Activated CD4-positive, CD25-positive, alpha-beta regulatory T cell treated with anti-CD3 and anti-CD28 coated beads, Interleukin-2, amount 50 U/mL, for 72 hours (primary cell): ENCODE results near the gene TFF1.

Source experiments
- DNase-seq: peaks from one replicate; pipeline ENCODE4 v3.0.0; 2021

The TFF1 gene

DNA sequence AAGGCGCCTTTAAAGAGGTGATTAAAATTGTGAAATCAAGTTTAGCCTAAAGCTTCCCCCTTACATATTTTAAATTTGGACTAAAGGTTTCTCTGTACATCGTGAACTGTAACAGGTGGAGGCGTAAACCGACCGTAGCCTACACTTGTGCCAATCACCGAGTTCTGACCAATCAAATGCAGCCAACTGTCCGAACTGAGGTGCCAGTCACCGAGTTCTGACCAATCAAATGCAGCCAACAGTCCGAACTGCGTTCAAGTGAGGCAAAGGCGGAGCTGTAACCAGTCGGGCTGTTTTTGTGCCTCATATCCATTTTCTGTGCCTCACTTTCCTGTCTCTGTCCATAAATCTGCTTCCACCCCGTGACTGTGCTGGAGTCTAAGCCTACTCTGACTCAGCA is 7.4 kb downstream of the TFF1 start:
- no peak for DNase-seq

GRCh38 chr21:42358261-42358660 is 8.1 kb downstream of the TFF1 start:
- DNase-seq, result no peak

DNA sequence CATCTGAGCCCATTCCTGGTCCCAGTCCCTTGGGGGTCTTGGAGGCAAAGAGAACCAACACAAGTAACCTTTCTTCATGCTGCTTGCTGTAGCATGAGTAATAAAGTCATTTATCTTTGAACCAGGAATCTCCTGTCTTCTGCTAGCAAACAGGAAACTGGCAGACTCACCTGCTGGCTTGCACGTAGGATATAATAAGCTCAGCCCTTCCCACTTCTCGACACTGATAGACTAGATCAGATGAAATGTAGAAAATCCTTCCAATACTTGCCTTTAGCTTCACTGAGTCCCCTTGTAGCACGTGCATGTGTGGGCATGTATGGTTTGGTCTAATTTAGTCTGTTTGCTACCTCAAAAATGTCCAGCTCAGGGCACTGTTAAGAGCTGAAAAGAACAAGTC is 9.0 kb downstream of the TFF1 start:
- DNase-seq, result no peak

DNA sequence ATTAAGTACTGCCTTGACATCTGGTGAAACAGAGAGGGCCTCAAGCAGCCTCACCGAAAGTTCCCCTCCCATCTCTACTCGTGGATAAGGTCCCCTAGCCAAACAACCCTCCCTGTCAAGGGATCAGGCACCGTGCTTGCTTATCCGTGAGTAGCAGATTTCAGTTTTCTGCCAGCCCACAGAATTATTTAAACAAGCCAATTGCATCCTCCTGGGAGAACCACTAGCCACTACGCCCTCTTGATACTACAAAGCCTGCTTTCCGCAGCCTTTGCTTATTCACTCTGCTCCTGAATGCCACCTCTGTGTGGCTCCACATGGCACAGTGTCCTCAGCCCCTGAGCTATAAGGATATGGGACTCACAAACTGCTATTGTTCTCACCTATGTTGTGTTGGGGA is 9.7 kb downstream of the TFF1 start:
- no peak for DNase-seq

GRCh38 chr21:42356046-42356445 is 10.3 kb downstream of the TFF1 start:
- DNase-seq, result no peak

DNA sequence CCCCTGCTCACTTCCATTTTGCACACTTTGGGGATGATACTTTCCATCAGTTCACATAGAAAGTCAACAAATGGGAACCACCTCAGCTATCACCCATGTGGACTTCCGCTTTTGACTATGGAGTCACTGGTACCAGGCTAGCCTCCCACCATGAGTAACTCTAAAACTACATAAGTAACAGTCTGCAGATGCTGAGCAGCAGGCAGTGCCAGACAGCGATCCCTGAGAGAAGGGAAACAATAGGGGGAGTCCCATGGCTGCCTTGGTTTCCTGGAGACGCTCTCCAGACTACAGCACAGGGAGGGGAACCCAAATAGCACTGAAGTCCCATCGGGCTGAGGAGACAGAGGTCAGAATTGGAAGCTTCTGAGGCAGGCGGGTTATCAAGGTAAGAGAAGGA is 12.7 kb downstream of the TFF1 start:
- DNase-seq, result no peak

GRCh38 chr21:42352441-42353095 is 13.8 kb downstream of the TFF1 start:
- DNase-seq, result no peak

DNA sequence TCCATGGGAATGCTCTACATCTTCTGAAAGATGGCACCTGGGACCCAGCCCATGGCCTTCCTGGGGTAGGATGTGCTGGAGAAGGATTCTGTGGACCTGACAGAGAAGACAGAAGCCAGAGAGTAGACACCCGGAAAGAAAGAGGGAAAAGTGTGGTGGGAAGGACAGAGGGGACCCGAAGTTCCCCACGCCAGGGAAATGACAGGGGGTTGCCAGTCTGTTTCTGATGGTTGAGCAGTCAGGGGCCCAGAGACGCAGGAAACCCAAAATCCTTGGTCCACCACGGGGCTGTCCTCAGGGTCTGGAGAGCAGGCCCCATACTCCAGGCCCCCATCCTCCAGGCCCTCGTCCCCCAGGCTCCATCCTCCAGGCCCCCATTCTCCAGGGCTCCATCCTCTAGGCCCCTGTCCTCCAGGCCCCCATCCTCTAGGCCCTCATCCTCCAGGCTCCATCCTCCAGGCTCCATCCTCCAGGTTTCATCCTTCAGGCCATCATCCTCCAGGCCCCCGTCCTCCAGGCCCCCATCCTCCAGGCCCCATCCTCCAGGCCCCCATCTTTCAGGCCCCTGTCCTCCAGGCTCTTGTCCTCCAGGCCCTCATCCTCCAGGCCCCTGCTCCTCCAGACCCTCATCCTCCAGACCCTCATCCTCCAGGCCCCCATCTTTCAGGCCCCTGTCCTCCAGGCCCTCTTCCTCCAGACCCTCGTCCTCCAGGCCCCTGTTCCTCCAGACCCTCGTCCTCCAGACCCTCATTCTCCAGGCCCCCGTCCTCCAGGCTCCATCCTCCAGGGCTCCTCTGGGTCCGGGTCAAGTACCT is 14.5 kb downstream of the TFF1 start:
- peak; percentile 13 for DNase-seq

- peak; percentile 24 for DNase-seq
These were observed 15.4 kb downstream of the TFF1 start, which contains the start of gene TFF2 for GRCh38 chr21:42350927-42351426. Gene TFF2, minus strand, starts transcription at chr21:42350994. Its CDS starts 37 bp downstream, at chr21:42350957.

DNA sequence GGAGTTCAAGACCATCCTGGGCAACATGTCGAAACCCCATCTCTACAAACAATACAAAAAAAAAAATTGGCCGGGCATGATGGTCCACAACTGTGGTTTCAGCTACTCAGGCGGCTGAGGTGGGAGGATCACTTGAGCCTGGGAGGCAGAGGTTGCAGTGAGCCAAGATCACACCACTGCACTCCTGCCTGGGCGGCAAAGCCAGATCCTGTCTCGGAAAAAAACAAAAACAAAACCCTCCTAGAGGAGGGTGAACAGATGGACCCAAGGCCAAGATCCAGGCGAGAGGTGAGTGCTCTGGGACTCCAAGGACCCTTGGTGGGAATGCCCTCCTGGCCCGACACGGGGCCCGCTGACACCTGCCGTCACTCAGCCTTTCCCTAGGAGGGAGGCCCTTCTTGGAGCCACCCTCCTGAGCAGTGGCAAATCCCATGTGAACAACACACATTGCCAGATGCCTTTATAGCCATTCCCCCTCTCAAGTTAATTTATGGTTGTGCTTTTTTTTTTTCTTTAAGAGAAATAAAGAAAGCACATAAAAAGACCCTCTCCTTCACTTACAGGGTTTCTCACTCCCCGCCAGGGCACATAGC is 15.9 kb downstream of the TFF1 start:
- DNase-seq, result peak; percentile 14

DNA sequence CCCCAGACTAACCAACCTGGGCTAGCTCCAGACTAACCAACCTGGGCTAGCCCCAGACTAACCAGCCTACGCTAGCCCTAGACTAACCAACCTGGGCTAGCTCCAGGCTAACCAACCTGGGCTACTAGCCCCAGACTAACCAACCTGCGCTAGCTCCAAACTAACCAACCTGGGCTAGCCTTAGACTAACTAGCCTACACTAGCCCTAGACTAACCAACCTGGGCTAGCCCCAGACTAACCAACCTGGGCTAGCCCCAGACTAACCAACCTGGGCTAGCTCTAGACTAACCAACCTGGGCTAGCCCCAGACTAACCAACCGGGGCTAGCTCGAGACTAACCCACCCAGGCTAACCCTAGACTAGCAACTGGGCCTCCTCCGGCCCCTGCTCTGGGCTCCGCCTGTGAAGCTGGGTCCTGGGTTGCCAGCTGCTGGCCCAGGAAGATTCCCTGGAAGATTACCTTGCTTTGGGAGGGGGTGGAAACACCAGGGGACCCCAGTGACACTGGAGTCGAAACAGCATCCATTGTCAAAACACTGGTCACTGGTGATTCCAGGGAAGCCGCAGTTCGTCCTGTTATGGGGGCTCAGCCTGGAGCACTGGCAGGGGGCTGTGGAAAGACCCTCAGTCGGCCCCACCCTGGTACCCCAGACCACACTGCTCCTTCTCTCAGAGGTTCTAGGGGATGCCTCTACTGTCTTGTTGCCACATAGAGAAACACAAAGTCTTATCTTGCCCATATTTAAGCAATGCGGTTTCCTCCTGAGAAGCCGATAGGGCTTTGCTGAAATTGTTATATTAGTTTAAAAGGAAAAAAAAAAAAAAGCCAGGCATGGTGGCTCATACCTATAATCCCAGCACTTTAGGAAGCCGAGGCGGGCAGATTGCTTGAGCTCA is 16.7 kb downstream of the TFF1 start:
- DNase-seq, result peak; percentile 23

DNA sequence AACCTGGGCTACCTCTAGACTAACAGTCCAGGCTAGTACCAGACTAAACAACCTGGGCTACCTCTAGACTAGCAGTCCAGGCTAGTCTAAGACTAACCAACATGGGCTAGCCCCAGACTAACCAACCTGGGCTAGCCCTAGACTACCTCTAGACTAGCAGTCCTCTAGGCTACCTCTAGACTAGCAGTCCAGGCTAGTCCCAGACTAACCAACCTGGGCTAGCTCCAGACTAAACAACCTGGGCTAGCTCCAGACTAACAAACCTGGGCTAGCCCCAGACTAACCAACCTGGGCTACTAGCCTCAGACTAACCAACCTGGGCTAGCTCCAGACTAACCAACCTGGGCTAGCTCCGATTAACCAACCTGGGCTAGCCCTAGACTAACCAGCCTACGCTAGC is 17.6 kb downstream of the TFF1 start:
- no peak for DNase-seq

GRCh38 chr21:42347601-42348327 is 18.6 kb downstream of the TFF1 start:
- DNase-seq, result peak; percentile 25

- DNase-seq, result no peak
These were observed 19.3 kb downstream of the TFF1 start for GRCh38 chr21:42346866-42347600.

- no peak for DNase-seq
These were observed 19.9 kb downstream of the TFF1 start for GRCh38 chr21:42346441-42346840.

GRCh38 chr21:42344631-42345030 is 21.7 kb downstream of the TFF1 start:
- DNase-seq, result no peak

DNA sequence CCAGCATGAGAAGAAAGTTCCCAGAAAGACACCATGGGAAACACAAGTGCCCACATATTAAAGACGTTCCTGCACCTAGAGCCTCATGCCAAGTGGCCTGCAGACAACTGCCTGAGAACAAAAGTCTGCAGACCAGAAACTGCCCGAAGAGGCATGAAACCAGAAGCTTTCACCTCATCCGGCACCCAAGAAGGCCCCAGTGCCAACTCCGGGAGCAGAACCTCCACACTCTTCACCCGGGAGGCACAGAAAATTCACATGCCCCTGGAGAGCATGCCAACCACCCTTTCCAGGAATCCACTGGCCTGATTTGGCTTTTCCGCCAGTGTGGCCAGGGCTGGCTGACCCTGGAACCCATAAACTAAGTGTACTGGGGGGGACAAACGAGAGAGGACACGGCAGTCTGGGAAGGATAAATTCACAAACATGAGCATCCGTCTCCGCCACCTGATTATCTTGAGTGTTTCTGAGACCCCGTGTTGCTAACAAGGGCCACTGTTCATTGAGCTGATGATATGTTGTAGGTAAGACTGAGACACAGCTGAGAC is 22.3 kb downstream of the TFF1 start:
- peak; percentile 17 for DNase-seq

DNA sequence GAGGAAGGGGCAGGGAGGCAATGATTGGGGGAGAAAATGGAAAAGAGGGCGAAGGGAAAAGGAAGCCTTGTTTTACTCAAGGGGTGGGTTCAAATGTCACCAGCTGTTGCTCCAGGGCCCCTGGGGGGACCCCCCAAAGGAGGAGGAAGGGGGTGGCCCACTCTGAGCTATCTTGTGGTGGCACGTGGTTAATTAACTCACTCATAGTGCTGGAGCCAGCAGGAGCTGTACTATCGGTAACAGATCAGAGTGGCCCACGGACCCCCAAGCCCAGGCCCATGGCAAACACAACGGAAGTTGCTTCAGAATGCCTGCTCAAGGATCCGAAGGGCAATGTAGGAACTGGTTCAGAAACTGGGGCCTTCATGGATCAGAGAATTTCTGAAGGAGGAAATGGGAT is 22.8 kb downstream of the TFF1 start:
- peak; percentile 21 for DNase-seq

DNA sequence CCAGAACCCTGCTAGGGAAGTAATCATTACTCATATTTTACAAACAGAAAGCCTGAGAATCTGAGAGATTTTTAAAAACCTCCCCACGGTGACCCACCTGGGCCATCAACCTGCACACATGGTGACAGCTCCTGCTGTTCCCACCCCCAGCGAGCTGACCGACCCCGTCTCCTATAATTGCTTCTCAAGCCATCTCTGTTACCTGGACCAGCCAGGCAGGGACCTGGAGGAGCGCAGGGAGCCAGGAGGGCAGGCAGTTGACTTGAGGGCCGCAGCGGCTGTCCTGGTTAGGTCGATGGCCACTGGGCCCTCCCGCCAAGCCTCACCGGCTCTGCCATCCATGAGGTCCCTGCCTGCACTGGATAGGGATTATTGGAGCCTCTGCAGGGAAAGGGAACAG is 23.2 kb downstream of the TFF1 start:
- peak; percentile 25 for DNase-seq

DNA sequence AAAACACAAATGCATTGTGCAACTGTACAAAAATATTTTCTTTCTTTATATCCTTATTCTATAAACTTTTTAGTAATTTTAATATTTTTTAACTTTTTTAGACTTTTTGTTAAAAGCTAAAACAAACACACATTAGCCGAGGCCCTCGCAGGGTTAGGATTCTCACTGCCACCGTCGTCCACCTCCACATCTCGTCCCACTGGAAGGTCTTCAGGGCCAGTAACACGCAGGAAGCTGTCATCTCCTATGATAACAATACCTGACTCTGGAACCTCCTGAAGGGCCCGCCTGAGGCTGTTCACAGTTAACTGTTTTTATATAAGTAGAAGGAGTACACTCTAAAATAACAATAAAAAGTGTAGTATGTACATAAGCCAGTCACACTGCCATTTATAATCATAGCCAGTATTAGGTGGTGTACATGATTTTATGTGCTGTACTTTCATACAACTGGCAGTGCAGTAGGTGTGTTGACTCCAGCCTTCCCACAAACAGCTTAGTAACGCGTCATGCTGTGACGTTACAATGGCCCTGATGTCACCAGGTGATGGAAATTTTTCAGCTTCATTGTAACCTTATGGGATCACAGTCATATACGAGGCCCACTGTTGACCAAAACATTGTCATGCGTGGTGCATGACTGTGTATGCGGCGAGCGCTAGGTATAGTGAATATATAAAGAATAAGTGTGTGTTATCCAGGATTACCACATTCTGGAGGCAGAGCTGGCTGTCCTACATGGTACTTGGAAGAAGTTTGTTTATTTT is 24.4 kb downstream of the TFF1 start:
- no peak for DNase-seq
